ENCODE results near the gene PNKP.

PNKP gene

DNA sequence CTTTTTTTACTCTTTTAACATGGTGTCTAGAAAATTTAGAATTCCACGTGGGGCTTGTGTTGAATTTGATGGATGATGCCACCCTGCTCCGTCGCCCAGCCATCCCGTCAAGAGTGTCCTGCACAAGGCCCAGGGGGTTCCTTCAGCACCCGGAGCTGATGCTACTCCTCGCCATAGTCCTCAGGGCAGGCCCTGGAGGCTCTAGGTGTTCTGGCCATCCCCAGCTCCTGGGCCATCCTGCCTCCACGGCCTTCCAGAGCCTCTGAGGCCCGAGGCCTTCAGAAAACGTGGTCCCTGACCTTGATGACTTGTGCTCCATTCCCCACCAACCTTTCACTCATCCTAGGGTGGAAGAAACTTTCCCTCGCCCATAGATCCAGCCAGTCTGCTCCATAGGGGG is 6.5 kb upstream of the PNKP start:
- no peak overlapping the region for H3K27ac ChIP-seq (ENCODE audit: low read depth, low read length, severe bottlenecking)
- H3K9me3 ChIP-seq (ENCODE audit: control insufficient read depth, low read length): no peaks in the 10 kb centered on the region
- H3K36me3 ChIP-seq (ENCODE audit: control insufficient read depth, insufficient read depth, low read length): peaks cover 31% of the 10 kb centered on the region
- peaks cover 8% of the 10 kb centered on the region for H3K4me1 ChIP-seq (ENCODE audit: control insufficient read depth, insufficient read depth, low read length, poor library complexity, severe bottlenecking)
- WGBS, 2 experiments (ENCODE audit: insufficient coverage in 2 of 2): 98% methylated on average over 9 to 10 of the region's 10 CpGs
- no peak overlapping the region for H3K4me3 ChIP-seq (ENCODE audit: extremely low read depth, insufficient read depth, low read length, poor library complexity, severe bottlenecking)

- H3K4me3 ChIP-seq (ENCODE audit: extremely low read depth, insufficient read depth, low read length, poor library complexity, severe bottlenecking): no peak overlapping the region
- H3K36me3 ChIP-seq (ENCODE audit: control insufficient read depth, insufficient read depth, low read length): peaks cover 35% of the 10 kb centered on the region
- H3K27ac ChIP-seq (ENCODE audit: low read depth, low read length, severe bottlenecking): no peak overlapping the region
- H3K9me3 ChIP-seq (ENCODE audit: control insufficient read depth, low read length): peaks cover 5% of the 10 kb centered on the region
- 97 to 98% methylated on average over 23 to 27 of the region's 29 CpGs for WGBS, 2 experiments (ENCODE audit: insufficient coverage in 2 of 2)
- peaks cover 3% of the 10 kb centered on the region for H3K4me1 ChIP-seq (ENCODE audit: control insufficient read depth, insufficient read depth, low read length, poor library complexity, severe bottlenecking)
Measured at GRCh38 chr19:49873129-49873521, 5.7 kb upstream of the PNKP start.

- Histone ChIP-seq H3K4me1 (ENCODE audit: control insufficient read depth, insufficient read depth, low read length, poor library complexity, severe bottlenecking) (peaks cover 3% of the 10 kb centered on the region), H3K27ac (ENCODE audit: low read depth, low read length, severe bottlenecking) (no peak overlapping the region), H3K4me3 (ENCODE audit: extremely low read depth, insufficient read depth, low read length, poor library complexity, severe bottlenecking) (no peak overlapping the region), H3K36me3 (ENCODE audit: control insufficient read depth, insufficient read depth, low read length) (peaks cover 35% of the 10 kb centered on the region), H3K9me3 (ENCODE audit: control insufficient read depth, low read length) (peaks cover 5% of the 10 kb centered on the region)
- WGBS, 2 experiments (ENCODE audit: insufficient coverage in 2 of 2): 93% methylated on average over 16 to 17 of the region's 27 CpGs
Measured at GRCh38 chr19:49872245-49873128, 5.1 kb upstream of the PNKP start.

GRCh38 chr19:49871349-49871985 is 4.1 kb upstream of the PNKP start:
- H3K4me3 ChIP-seq (ENCODE audit: extremely low read depth, insufficient read depth, low read length, poor library complexity, severe bottlenecking): no peak overlapping the region
- H3K36me3 ChIP-seq (ENCODE audit: control insufficient read depth, insufficient read depth, low read length): peaks cover 35% of the 10 kb centered on the region
- peaks cover 5% of the 10 kb centered on the region for H3K9me3 ChIP-seq (ENCODE audit: control insufficient read depth, low read length)
- H3K27ac ChIP-seq (ENCODE audit: low read depth, low read length, severe bottlenecking): no peak overlapping the region
- 94 to 96% methylated on average over 8 to 11 of the region's 17 CpGs for WGBS, 2 experiments (ENCODE audit: insufficient coverage in 2 of 2)
- H3K4me1 ChIP-seq (ENCODE audit: control insufficient read depth, insufficient read depth, low read length, poor library complexity, severe bottlenecking): peaks cover 4% of the 10 kb centered on the region

GRCh38 chr19:49870309-49870901 is 3.0 kb upstream of the PNKP start:
- H3K36me3 ChIP-seq (ENCODE audit: control insufficient read depth, insufficient read depth, low read length): peaks cover 38% of the 10 kb centered on the region
- peaks cover 5% of the 10 kb centered on the region for H3K9me3 ChIP-seq (ENCODE audit: control insufficient read depth, low read length)
- peaks cover 10% of the 10 kb centered on the region for H3K4me1 ChIP-seq (ENCODE audit: control insufficient read depth, insufficient read depth, low read length, poor library complexity, severe bottlenecking)
- H3K4me3 ChIP-seq (ENCODE audit: extremely low read depth, insufficient read depth, low read length, poor library complexity, severe bottlenecking): peak overlapping the region; percentile 42
- H3K27ac ChIP-seq (ENCODE audit: low read depth, low read length, severe bottlenecking): peak overlapping the region; percentile 84
- WGBS, 2 experiments (ENCODE audit: insufficient coverage in 2 of 2): 91 to 95% methylated on average over 14 to 15 of the region's 15 CpGs

GRCh38 chr19:49869484-49870308 is 2.3 kb upstream of the PNKP start:
- H3K9me3 ChIP-seq (ENCODE audit: control insufficient read depth, low read length): peaks cover 5% of the 10 kb centered on the region
- peaks cover 9% of the 10 kb centered on the region for H3K4me1 ChIP-seq (ENCODE audit: control insufficient read depth, insufficient read depth, low read length, poor library complexity, severe bottlenecking)
- H3K36me3 ChIP-seq (ENCODE audit: control insufficient read depth, insufficient read depth, low read length): peaks cover 45% of the 10 kb centered on the region
- peak overlapping the region; percentile 42 for H3K4me3 ChIP-seq (ENCODE audit: extremely low read depth, insufficient read depth, low read length, poor library complexity, severe bottlenecking)
- 5 to 7% methylated on average over 57 to 66 of the region's 67 CpGs for WGBS, 2 experiments (ENCODE audit: insufficient coverage in 2 of 2)
- H3K27ac ChIP-seq (ENCODE audit: low read depth, low read length, severe bottlenecking): peak overlapping the region; percentile 84

DNA sequence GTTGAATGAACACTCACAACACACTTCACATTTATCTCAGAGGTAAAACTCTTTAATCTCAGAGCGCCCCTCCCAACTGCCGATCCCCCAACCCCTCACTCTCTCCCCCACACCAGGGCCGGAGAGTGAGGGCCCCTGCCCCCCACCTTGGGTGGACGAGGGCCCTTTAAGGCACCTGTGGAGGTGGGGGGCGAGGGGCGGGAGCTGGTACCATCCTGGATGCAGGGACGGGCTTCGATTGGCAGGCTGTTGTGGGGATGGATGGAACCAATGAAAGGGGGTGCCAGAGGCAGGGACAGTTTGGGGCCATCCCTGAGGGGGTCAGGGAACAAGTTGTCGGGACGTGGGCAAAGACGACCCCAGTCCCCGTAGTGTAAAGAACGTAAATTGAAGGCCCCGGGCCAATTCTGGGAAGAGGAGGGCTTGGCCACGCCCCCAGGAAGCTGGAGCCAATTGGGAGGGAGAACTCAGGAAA is 1.7 kb upstream of the PNKP start:
- H3K4me1 ChIP-seq (ENCODE audit: control insufficient read depth, insufficient read depth, low read length, poor library complexity, severe bottlenecking): peaks cover 9% of the 10 kb centered on the region
- peaks cover 5% of the 10 kb centered on the region for H3K9me3 ChIP-seq (ENCODE audit: control insufficient read depth, low read length)
- H3K4me3 ChIP-seq (ENCODE audit: extremely low read depth, insufficient read depth, low read length, poor library complexity, severe bottlenecking): peak overlapping the region; percentile 42
- peaks cover 48% of the 10 kb centered on the region for H3K36me3 ChIP-seq (ENCODE audit: control insufficient read depth, insufficient read depth, low read length)
- 11 to 13% methylated on average over 10 to 11 of the region's 15 CpGs for WGBS, 2 experiments (ENCODE audit: insufficient coverage in 2 of 2)
- H3K27ac ChIP-seq (ENCODE audit: low read depth, low read length, severe bottlenecking): peak overlapping the region; percentile 76

DNA sequence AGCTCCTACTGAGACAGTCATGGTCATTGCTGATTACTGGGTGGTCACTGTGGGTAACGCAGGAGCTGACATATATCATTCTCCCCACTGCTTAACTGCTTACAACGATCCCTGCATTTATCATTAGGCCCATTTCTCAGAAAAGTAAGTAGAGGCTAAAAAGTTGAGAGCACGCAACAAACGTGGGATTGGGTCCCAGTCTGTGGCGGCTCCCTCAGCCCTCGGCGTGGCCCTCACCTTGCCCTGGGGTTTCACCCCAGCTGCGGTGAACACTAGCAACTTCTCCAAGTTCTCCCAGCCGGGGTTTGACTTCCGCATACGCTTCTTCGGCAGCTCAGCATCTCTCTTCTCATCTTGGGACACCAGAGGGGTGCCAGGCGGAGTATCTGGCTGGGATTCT is 2.5 kb downstream of the PNKP start:
- WGBS, 2 experiments (ENCODE audit: insufficient coverage in 2 of 2): 94 to 96% methylated on average over 11 to 13 of the region's 13 CpGs
- Histone ChIP-seq H3K36me3 (ENCODE audit: control insufficient read depth, insufficient read depth, low read length) (peaks cover 51% of the 10 kb centered on the region), H3K4me3 (ENCODE audit: extremely low read depth, insufficient read depth, low read length, poor library complexity, severe bottlenecking) (no peak overlapping the region), H3K9me3 (ENCODE audit: control insufficient read depth, low read length) (peaks cover 5% of the 10 kb centered on the region), H3K4me1 (ENCODE audit: control insufficient read depth, insufficient read depth, low read length, poor library complexity, severe bottlenecking) (peaks cover 9% of the 10 kb centered on the region), H3K27ac (ENCODE audit: low read depth, low read length, severe bottlenecking) (no peak overlapping the region)

DNA sequence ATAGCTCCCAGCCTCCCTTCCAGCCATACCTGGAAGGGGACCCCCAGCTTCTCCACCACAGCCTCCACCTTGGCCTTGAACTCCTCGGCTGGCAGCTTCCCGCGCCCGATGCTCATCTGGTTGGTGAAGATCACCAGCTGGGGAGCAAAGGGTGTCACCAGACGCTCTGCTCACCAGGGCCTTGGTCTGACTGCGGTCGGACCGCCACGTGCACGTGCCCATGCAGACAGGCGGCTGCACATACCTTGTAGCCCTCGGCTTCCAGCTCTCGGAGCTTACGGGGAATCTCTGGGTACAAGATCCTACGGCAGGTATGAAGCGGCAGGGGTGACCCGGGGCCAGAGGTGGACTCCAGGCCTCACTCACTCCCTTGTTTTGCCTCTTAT is 3.4 kb downstream of the PNKP start:
- WGBS, 2 experiments (ENCODE audit: insufficient coverage in 2 of 2): 92 to 99% methylated on average over 16 to 17 of the region's 17 CpGs
- Histone ChIP-seq H3K4me3 (ENCODE audit: extremely low read depth, insufficient read depth, low read length, poor library complexity, severe bottlenecking) (no peak overlapping the region), H3K27ac (ENCODE audit: low read depth, low read length, severe bottlenecking) (no peak overlapping the region), H3K4me1 (ENCODE audit: control insufficient read depth, insufficient read depth, low read length, poor library complexity, severe bottlenecking) (peaks cover 9% of the 10 kb centered on the region), H3K9me3 (ENCODE audit: control insufficient read depth, low read length) (peaks cover 5% of the 10 kb centered on the region), H3K36me3 (ENCODE audit: control insufficient read depth, insufficient read depth, low read length) (peaks cover 57% of the 10 kb centered on the region)

GRCh38 chr19:49863254-49863934 is 4.0 kb downstream of the PNKP start:
- H3K27ac ChIP-seq (ENCODE audit: low read depth, low read length, severe bottlenecking): no peak overlapping the region
- H3K36me3 ChIP-seq (ENCODE audit: control insufficient read depth, insufficient read depth, low read length): peaks cover 60% of the 10 kb centered on the region
- peaks cover 2% of the 10 kb centered on the region for H3K9me3 ChIP-seq (ENCODE audit: control insufficient read depth, low read length)
- peaks cover 9% of the 10 kb centered on the region for H3K4me1 ChIP-seq (ENCODE audit: control insufficient read depth, insufficient read depth, low read length, poor library complexity, severe bottlenecking)
- H3K4me3 ChIP-seq (ENCODE audit: extremely low read depth, insufficient read depth, low read length, poor library complexity, severe bottlenecking): no peak overlapping the region
- WGBS, 2 experiments (ENCODE audit: insufficient coverage in 2 of 2): 91 to 94% methylated on average over 21 of the region's 24 CpGs
